Measurements from ENCODE around the gene C19orf85.

C19orf85 gene

DNA sequence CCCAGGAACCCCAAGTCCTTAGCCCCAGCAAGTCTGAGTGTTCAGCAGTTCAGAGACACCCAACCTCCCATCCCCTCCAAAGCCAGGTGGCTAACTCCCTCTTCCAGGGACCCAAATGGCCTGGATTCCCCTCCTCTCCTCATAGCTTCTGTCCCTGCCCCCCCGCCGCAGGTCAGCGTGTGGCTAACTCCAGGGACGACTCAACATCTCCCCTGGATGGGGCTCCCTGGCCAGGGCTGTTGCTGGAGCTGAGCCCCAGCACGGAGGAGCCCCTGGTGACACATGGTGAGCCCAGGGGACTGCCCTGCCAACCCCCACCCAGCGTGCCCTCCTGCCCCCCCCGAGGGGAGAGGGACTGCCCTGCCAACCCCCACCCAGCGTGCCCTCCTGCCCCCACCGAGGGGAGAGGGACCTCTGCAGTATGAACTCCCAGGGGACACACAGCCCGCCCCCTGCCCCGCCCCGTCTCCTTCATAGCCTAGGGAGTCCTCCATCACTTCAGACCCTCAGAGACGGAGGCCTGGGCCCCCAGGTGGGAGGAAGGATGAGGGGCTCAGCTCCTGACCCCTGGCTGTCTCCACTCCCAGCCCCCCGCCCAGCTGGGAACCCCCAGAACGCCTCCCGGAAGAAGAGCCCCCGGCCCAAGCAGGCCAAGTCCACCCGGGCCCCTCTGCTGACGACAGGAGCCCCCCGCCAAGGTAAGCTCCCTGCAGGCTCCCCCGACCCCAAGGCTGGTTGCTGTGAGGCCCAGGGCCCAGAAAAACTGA is 25.3 kb upstream of the C19orf85 start:
- DNase-seq (ENCODE audit: low read depth in 3 of 3): no peak

DNA sequence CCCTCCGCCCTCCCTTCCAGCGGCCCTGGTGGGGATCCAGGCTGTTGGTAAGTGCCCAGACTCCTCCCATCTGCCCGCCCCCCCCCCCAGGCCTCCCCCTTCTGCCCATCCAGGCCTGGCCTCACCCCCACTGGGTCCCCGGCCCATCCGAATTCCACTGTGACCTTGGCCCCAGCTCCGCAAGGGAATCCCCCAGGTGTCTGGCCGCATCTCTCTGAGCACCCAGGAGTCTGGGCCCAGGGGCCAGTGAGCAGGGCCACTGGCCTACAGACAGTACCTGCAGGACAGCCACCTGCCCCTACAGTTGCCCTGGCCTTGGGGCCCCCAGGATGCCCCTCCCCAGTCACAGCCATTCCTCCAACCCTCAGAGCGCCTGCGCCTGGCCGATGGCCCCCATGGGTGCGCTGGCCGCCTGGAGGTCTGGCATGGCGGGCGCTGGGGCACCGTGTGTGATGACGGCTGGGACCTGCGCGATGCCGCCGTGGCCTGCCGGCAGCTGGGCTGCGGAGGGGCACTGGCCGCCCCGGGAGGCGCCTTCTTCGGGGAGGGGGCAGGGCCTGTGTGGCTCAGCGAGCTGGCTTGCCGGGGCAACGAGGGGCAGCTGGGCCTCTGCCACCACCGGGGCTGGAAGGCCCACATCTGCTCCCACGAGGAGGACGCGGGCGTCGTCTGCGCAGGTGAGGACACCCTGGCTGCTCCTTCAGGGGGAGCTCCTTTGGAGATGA is 24.6 kb upstream of the C19orf85 start:
- no peak for DNase-seq (ENCODE audit: low read depth in 3 of 3)

DNA sequence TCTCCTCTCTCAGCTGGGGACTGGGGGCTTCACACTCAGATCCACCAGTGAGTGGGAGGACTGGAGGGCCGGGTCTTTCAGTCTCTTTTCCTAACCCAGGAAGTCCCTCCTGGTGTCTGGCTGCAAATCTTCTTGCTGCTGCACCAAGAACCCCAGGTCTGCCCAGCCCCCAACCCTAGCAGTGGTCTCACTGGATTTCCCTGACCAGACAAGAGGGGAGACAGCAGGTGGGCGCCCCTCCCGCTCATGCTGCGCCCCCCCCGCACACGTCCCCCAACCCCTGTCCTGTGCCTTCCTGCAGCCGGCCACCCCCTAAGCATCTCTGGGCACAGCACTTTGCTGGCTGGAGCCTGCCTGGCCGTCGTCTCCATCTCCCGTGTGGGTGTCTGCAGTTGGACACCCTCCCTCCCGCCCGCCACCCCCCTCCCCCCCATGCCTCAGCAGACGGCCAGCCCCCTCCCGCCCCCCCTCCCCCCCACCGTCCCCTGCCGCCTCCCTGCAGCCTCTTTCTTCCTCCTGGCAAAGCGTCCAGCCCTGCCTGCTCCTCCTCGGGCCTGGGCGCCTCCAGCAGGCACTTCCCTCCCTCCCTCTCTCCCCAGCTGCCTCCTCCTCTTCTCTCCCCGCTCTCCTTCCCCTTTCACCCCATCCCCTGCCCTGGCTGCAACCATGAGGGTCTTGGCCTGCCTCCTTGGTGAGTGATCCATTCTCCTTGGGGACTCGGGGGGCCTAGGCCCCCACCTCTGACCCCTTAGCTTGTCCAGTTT is 23.6 kb upstream of the C19orf85 start, which contains the start of gene SSC5D:
SSC5D (plus strand) TSS at position 513 of the 764 bp plus-strand sequence; CDS start at position 667, 154 bp downstream.
- DNase-seq (ENCODE audit: low read depth in 3 of 3): no peak

DNA sequence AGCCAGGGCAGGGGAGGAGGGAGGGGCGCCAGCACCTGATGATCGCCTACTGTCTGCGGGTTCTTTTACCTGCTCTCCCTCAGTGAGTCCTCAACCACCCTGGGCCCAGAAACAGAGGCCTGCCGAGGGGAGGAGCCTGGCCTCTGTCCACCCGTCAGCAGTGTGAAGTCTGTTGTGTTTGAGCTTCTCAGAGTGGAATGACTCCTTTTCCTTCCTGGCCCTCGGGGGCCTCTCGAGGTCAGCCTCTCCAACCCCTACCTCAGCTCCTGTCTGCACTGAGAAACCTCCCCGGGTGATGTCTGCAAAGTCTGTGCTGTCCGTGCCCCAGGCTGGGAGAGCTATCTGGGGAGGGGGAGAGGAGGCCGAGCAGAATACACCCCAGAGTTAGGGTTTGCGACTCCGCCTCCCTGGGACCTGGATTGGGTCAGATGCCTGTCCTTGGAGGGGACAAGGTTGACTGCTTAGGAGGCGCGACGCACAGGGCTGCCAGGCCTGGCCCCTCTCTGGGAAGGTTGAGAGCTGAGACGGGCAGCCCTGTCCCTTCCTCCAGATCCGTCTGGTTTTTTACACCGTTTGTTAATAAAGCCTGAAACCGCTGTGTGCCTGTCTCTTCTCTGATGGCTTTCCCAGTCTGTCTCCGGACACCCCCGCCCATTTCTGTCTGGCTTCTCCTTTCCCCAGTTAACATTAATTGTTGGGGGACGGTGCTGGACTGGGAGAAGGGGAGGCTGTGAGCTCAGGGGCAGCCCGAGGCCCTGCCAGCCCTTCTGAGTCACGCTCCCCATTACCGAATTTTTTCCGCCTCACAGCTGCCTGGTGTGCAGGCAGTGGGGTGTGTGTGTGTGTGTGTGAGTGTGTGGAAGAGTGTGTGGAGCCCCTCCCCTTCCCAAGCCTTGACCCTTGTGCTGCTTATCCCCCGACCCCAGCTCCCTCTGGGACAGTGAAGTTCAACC is 22.7 kb upstream of the C19orf85 start:
- DNase-seq (ENCODE audit: low read depth in 3 of 3): peak; percentile 33 to 50 (median 45)

DNA sequence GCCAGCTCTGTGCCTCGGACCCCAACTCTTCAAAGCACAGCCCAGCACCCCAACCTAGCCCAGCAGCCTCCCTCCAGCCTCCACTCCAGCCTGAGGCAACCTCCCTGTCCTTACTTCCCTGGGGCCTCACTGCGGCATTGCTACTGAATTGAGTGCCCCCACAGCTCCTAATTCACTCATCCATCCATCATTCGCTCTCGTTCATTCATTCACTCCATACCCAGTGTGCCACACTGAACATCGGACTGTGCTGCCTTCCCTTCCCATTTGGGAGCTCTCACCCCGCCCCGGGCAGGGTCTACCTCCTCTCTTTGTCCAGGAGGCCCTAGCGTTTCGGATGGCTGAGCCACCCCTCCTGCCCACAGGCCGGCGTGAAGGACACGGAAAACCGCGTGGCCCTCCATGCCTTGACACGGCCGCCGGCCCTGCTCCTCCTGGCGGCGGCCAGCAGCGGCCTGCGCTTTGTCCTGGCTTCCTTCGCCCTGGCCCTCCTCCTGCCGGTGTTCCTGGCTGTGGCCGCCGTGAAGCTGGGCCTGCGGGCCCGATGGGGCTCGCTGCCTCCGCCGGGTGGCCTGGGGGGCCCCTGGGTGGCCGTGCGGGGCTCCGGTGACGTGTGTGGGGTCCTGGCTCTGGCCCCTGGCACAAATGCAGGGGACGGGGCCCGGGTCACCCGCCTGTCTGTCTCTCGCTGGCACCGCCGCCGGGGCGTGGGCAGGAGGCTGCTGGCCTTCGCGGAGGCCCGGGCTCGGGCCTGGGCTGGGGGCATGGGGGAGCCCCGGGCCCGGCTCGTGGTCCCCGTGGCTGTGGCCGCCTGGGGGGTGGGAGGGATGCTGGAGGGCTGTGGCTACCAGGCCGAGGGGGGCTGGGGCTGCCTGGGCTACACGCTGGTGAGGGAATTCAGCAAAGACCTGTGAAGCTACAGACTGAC is 21.8 kb upstream of the C19orf85 start:
- no peak for DNase-seq (ENCODE audit: low read depth in 3 of 3)

DNA sequence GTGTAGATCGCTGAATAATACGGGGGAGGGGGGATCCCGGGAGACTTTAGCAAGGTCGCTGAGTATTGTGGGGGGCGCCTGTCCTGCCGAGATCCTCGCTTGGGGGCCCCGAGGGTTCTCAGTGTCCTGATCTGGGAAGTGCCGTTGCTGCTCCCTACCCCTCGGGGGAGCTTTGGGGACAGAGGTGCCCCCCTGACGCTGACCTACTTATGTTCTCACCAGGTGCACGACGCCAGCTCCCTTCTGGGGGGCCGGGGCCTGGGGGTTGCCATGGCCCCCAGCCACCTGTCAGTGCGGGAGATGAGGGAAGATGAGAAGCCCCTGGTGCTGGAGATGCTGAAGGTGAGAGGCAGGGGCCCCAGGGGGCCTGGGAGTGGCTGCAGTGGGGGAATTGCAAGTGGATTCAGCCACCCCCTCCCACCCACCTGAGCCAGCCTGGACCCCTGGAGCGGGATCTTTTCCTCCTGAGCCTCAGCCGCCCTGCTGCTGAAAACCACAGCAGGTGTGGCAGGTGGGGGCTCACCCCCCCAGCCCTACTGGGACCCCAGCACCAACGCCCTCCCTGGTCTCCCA is 21.0 kb upstream of the C19orf85 start:
- no peak for DNase-seq (ENCODE audit: low read depth in 3 of 3)

DNA sequence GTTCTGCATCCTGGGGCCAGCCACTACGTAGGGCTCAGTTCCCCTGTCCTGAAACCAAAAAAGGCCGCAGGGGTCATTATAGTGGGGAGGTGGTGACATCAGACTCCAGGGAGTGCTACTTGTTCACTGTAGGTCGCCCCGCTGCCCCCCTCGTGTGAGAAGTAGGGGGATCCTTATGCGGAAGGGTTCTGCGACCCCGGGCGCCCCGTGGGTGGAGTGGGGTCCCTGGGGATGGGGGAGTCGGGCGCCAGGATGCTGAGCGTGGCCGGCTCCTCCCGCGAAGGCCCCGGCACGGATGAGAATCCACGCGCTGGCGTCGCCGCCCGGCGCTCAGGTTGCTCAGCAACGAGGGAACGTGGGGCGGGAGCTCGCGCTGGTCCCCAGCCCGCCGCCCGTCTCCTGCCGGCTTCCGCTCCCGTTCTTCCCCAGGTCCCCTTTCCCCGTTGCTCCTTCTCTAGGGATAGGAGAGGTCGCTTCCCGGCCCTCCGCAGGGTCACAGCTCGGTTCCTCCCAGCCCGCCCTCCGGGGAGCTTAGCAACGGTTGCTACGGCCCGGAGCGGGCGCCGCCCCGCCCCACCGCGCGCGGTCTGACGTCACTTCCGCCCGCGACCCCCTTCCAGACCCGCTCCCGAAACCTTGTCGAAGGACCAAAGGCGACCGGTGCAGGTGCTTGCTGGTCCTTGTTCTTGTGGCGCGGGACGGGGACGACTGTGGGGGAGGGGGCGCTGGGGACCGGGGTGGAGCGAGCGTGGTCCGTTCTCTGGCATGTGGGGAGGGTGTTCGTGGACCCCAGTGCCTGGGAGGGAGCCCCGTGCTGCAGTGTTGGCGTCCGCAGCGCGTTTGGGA is 20.3 kb upstream of the C19orf85 start, which contains the start of gene NAT14:
NAT14 (plus strand) TSS at position 596 of the 846 bp plus-strand sequence. CDS start 521 bp downstream, outside the sequence.
- DNase-seq (ENCODE audit: low read depth in 3 of 3): peak; percentile 22 to 59 (median 45)

DNA sequence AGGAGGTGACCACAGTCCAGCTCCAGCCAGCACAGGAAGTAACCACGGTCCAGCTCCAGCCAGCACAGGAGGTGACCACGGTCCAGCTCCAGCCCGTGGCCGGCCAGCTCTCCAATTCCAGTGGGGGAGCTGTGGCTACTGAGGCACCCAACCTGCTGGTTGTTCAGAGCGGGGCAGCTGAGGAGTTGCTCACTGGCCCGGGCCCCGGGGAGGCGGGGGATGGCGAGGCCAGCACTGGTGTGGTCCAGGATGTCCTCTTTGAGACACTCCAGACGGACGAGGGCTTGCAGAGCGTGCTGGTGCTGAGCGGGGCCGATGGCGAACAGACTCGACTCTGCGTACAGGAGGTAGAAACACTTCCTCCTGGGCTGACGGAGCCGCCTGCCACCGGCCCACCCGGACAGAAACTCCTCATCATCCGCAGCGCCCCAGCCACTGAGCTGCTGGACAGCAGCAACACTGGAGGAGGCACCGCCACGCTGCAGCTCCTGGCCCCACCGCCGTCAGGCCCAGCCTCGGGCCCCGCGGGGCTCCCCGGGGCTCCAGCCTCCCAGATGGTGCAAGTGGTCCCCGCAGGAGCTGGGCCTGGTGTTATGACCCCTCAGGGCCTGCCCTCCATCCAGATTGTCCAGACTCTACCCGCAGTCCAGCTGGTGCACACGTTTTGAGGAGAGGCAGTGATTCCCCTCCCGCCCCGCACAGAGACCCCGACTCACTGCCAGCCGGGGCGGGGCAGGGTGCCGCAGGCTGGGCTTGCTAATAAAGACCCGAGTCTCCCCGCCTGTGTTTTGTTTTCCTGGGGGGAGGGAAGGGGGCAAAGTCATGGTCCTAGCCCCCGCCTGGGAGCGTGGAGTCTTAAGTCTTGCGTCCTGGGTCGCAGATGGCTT is 19.4 kb upstream of the C19orf85 start:
- DNase-seq (ENCODE audit: low read depth in 3 of 3): no peak

DNA sequence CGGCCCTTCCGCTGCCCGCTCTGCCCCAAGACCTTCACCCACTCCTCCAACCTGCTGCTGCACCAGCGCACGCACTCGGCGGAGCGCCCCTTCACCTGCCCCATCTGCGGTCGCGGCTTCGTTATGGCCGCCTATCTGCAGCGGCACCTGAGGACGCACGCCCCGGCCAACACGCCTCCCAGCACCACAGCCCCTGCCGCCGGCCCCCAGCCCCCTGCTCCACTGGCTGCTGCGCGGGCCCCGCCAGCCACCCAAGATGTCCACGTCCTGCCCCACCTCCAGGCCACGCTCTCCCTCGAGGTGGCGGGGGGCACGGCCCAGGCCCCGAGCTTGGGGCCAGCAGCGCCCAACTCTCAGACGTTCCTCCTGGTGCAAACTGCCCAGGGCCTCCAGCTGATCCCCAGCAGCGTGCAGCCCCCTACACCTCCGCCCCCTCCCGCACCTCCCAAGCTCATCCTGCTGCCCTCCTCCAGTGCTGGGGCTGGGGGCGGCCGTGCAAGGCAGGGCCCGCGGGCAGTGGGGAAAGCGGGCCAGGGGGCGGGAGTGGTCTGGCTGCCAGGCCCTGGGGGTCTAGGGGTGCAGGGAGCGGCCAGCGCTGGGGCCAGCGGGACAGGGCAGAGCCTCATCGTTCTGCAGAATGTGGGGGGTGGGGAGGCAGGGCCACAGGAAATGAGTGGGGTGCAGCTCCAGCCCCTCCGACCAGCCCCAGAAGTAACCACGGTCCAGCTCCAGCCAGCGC is 18.6 kb upstream of the C19orf85 start:
- DNase-seq (ENCODE audit: low read depth in 3 of 3): no peak

DNA sequence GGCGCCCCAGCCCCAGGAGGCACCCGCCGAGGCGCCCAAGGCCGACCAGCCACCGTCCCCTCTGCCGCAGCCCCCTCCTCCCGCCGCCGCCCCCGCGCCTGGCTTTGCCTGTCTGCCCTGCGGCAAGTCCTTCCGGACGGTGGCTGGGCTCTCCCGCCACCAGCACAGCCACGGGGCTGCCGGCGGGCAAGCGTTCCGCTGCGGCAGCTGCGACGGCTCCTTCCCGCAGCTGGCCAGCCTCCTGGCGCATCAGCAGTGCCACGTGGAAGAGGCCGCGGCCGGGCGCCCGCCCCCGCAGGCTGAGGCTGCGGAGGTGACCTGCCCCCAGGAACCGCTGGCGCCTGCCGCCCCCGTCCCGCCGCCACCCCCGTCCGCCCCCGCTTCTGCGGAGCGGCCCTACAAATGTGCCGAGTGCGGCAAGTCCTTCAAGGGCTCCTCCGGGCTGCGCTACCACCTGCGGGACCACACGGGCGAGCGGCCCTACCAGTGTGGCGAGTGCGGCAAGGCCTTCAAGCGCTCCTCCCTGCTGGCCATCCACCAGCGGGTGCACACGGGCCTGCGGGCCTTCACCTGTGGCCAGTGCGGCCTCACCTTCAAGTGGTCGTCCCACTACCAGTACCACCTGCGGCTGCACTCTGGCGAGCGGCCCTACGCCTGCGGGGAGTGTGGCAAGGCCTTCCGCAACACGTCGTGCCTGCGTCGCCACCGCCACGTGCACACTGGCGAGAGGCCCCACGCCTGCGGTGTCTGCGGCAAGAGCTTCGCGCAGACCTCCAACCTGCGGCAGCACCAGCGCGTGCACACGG is 17.8 kb upstream of the C19orf85 start:
- DNase-seq (ENCODE audit: low read depth in 3 of 3): no peak

DNA sequence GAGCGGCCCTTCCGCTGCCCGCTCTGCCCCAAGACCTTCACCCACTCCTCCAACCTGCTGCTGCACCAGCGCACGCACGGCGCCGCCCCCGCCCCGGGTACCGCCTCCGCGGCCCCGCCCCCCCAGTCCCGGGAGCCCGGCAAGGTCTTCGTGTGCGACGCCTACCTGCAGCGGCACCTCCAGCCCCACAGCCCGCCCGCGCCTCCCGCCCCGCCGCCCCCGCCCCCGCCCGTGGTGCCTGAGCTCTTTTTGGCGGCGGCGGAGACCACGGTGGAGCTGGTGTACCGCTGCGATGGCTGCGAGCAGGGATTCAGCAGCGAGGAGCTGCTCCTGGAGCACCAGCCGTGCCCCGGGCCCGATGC is 17.2 kb upstream of the C19orf85 start:
- no peak for DNase-seq (ENCODE audit: low read depth in 3 of 3)

DNA sequence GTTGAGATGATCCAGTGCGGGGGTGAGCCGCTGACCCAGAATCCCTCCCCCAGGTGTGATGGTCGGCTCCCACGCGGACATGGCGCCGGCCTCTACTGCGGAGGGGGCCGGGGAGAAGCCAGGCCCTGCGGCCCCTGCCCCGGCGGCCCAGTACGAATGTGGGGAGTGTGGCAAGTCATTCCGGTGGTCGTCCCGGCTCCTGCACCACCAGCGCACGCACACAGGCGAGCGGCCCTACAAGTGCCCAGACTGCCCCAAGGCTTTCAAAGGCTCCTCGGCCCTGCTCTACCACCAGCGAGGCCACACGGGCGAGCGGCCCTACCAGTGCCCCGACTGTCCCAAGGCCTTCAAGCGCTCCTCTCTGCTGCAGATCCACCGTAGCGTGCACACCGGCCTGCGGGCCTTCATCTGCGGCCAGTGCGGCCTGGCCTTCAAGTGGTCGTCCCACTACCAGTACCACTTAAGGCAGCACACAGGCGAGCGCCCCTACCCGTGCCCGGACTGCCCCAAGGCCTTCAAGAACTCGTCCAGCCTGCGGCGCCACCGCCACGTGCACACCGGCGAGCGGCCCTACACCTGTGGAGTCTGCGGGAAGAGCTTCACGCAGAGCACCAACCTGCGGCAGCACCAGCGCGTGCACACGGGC is 16.7 kb upstream of the C19orf85 start:
- DNase-seq (ENCODE audit: low read depth in 3 of 3): no peak

DNA sequence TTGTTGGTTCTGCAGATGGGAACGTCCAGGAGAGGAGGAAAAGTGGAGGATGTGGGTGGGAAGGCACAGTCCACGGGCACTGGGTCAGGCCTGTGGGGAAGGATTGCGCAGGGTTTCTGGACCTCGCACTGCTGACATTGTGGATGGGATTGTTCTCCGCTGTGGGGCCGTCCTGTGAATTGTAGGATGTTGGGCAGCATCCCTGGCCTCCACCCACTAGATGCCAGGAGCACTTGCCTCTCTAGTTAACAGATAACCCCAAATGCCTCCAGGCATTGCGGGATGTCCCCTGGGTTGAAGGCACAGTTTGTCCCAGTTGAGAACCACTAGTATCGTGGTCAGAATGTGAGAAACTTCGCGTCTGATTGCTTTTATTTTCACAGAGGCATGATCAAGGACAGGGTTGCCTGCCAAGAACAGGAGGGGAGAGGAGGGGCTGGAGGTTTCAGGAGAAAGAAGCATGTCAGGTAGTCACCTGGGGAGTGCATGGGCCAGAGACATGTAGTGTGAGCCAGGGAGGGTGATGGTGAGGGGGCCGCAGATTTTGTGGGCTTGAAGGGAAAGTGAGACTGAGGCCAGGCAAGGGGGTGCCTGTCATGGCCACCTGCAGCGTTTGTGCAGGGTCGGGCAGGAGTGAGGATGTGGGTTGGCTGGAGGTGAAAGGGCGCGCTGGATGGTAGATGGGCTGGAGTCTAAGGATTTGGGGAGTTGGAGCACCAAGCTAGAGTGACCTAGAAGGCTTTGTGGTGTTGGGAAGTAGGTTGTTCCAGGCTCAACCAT is 15.1 kb upstream of the C19orf85 start:
- no peak for DNase-seq (ENCODE audit: low read depth in 3 of 3)

DNA sequence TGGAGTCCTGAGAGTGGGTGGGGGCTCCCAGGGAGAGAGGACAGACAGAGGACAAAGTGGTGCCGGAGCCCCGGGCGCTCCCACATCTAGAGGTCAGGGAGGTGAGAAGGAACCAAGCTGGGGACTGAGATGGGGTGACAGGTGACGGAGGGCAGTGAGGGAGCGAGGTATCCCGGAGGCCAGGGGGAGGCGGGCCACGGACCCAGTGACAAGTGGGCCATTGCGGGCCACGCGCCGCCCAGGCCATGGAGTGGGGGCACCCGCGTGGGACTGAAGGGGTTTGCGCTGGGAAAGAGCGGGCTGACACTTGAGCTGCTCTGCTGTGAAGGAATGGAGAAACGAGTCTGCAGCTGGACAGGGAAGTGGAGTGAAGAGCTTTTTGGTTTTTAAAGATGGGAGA is 14.5 kb upstream of the C19orf85 start:
- DNase-seq (ENCODE audit: low read depth in 3 of 3): no peak

DNA sequence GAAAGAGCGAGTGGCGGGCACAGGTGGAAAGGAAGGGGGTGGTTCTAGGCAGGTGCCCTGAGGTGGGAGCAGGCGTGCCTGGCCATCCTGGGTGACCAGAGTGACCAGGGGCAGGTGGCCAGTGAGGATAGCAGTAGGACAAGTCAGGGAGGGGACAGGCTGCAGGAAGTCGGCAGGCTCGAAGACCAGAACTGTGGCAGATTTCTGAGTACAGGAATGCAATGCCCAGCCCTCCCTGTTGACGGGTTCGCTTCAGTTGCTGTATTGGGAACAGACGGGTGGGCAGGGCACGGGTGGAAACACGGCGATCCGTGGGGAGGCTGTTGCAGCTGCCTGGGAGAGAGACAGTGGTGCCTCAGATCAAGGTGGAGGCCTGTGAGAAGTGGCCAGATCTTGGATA is 13.8 kb upstream of the C19orf85 start:
- no peak for DNase-seq (ENCODE audit: low read depth in 3 of 3)
